ENCODE results near the gene FLRT2.

The FLRT2 gene

DNA sequence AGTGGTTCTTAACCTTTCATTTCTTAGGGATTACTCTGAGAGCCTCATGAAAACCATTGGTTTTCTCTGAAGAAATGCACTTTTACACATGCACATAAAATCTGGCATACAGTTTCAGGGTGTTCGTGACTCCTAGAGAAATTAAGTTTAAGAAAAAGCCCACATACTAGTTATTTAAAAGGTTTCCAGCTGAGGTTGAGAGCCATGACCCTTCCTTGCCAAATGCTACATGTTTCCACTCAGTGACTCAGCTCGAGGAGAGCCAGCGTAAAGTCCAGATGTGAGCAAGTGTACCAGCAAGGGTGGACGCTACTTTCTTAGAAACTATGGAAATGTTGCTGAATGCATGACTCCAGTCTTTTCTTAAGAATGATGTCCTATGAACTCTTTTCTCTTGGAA lies 42.7 kb upstream of the FLRT2 start:
- no peak for ATAC-seq (ENCODE audit: low read depth)
- Histone ChIP-seq H3K9me3 (ENCODE audit: severe bottlenecking) (no peaks in the 10 kb centered on the region), H3K27me3 (ENCODE audit: insufficient read depth, poor library complexity, severe bottlenecking) (no peaks in the 10 kb centered on the region), H3K4me1 (ENCODE audit: insufficient read depth, poor library complexity, severe bottlenecking) (no peaks in the 10 kb centered on the region), H3K36me3 (ENCODE audit: low read depth) (no peaks in the 10 kb centered on the region), H3K27ac (ENCODE audit: poor library complexity, severe bottlenecking) (no peak overlapping the region), H3K4me3 (ENCODE audit: severe bottlenecking) (no peak overlapping the region)
- DNase-seq (ENCODE audit: low spot score) = no peak
- TF ChIP-seq, protein P1, sequence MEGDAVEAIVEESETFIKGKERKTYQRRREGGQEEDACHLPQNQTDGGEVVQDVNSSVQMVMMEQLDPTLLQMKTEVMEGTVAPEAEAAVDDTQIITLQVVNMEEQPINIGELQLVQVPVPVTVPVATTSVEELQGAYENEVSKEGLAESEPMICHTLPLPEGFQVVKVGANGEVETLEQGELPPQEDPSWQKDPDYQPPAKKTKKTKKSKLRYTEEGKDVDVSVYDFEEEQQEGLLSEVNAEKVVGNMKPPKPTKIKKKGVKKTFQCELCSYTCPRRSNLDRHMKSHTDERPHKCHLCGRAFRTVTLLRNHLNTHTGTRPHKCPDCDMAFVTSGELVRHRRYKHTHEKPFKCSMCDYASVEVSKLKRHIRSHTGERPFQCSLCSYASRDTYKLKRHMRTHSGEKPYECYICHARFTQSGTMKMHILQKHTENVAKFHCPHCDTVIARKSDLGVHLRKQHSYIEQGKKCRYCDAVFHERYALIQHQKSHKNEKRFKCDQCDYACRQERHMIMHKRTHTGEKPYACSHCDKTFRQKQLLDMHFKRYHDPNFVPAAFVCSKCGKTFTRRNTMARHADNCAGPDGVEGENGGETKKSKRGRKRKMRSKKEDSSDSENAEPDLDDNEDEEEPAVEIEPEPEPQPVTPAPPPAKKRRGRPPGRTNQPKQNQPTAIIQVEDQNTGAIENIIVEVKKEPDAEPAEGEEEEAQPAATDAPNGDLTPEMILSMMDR (IDR thresholded peaks at IDR 0.05; ENCODE audit: poor library complexity, severe bottlenecking) = no peak

DNA sequence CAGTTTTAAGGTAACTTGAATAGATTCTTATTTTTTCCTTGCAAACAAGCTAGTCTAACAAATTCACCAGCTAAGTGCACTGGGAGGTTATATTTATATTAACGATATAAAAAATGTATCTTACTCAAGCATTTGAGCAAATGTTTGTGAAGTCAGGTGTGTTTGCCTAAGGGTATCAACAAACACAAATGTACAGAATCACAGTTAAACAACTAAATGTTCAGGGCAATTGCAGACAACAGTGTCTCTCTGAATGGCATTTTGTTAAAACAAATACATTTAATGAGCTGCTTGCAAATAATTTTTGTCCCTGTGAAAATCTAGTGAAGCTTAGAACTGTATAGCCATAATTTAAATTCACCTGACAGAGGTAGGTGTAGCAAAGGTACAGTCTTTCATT lies 28.2 kb upstream of the FLRT2 start:
- no peaks in the 10 kb centered on the region for H3K27me3 ChIP-seq (ENCODE audit: insufficient read depth, poor library complexity, severe bottlenecking)
- no peak overlapping the region for H3K27ac ChIP-seq (ENCODE audit: poor library complexity, severe bottlenecking)
- H3K9me3 ChIP-seq (ENCODE audit: severe bottlenecking) = no peaks in the 10 kb centered on the region
- no peaks in the 10 kb centered on the region for H3K4me1 ChIP-seq (ENCODE audit: insufficient read depth, poor library complexity, severe bottlenecking)
- no peaks in the 10 kb centered on the region for H3K36me3 ChIP-seq (ENCODE audit: low read depth)
- no peak for ATAC-seq (ENCODE audit: low read depth)
- no peak for DNase-seq (ENCODE audit: low spot score)
- TF ChIP-seq, protein P1 (IDR thresholded peaks at IDR 0.05; ENCODE audit: poor library complexity, severe bottlenecking) = no peak
- no peak overlapping the region for H3K4me3 ChIP-seq (ENCODE audit: severe bottlenecking)

DNA sequence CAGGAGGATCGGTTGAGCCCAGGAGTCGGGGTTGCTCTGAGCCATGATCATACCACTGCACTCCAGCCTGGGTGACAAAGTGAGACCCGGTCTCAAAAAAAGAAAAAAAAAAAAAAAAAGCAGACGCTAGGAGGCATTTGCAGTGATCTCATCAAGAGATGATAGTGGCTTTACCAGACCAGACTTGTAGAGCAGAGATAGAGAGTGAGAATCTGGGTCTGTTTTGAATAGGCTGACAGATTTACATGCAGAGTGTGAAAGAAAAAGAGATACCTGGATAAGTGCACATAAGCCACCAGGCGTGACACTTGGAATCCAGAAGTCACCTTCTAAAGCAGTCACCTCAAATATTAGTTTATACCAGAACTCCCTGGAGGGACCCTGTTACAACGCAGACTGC lies 21.1 kb upstream of the FLRT2 start:
- no peak overlapping the region for H3K4me3 ChIP-seq (ENCODE audit: severe bottlenecking)
- no peak overlapping the region for H3K27ac ChIP-seq (ENCODE audit: poor library complexity, severe bottlenecking)
- no peaks in the 10 kb centered on the region for H3K4me1 ChIP-seq (ENCODE audit: insufficient read depth, poor library complexity, severe bottlenecking)
- no peak for DNase-seq (ENCODE audit: low spot score)
- no peaks in the 10 kb centered on the region for H3K36me3 ChIP-seq (ENCODE audit: low read depth)
- ATAC-seq (ENCODE audit: low read depth) = no peak
- no peaks in the 10 kb centered on the region for H3K9me3 ChIP-seq (ENCODE audit: severe bottlenecking)
- H3K27me3 ChIP-seq (ENCODE audit: insufficient read depth, poor library complexity, severe bottlenecking) = no peaks in the 10 kb centered on the region
- TF ChIP-seq, protein P1 (IDR thresholded peaks at IDR 0.05; ENCODE audit: poor library complexity, severe bottlenecking) = no peak

DNA sequence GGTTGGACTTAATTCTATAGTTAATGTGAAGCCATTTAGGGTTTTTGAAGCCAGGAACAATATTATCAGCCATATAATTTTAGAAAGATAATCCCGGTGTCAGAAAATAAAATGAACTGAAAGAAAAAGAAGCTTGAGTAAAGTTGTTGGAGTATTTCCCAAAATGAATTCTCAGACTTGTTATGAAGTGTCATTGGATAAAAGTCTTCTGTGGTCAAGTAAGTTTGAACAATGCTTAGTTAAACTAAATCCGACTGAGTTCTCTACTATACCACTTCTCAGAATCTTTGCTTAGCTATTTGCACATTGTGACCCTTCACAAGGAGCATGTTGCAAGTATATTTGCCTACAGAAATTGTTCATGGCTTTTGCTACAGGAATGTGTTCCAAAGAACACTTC lies 17.5 kb upstream of the FLRT2 start:
- TF ChIP-seq, protein P1 (IDR thresholded peaks at IDR 0.05; ENCODE audit: poor library complexity, severe bottlenecking) = no peak
- Histone ChIP-seq H3K4me1 (ENCODE audit: insufficient read depth, poor library complexity, severe bottlenecking) (peaks cover 15% of the 10 kb centered on the region), H3K27me3 (ENCODE audit: insufficient read depth, poor library complexity, severe bottlenecking) (no peaks in the 10 kb centered on the region), H3K36me3 (ENCODE audit: low read depth) (no peaks in the 10 kb centered on the region), H3K4me3 (ENCODE audit: severe bottlenecking) (no peak overlapping the region), H3K9me3 (ENCODE audit: severe bottlenecking) (no peaks in the 10 kb centered on the region), H3K27ac (ENCODE audit: poor library complexity, severe bottlenecking) (no peak overlapping the region)
- ATAC-seq (ENCODE audit: low read depth) (no peak), DNase-seq (ENCODE audit: low spot score) (no peak)

DNA sequence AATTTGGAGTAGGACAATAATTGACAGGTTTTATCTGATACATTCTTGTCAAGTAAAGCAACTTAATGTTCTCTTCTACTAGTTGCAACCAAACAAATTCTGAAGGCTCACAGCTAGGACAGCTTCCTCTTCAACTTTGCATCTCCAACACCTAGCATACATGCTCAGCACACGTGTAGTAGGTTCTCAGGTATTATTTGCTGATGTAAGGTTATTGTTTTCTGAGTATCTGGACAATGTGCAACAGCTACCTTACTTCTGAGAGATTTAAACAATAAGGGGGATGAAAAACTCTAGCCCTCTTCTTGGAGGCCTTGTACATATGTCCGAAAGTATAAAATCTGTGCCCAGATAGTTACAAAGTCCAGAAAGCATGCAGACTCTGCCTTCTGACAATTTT lies 15.5 kb upstream of the FLRT2 start:
- Histone ChIP-seq H3K4me3 (ENCODE audit: severe bottlenecking) (no peak overlapping the region), H3K4me1 (ENCODE audit: insufficient read depth, poor library complexity, severe bottlenecking) (peaks cover 19% of the 10 kb centered on the region), H3K9me3 (ENCODE audit: severe bottlenecking) (no peaks in the 10 kb centered on the region), H3K36me3 (ENCODE audit: low read depth) (no peaks in the 10 kb centered on the region), H3K27me3 (ENCODE audit: insufficient read depth, poor library complexity, severe bottlenecking) (no peaks in the 10 kb centered on the region), H3K27ac (ENCODE audit: poor library complexity, severe bottlenecking) (no peak overlapping the region)
- ATAC-seq (ENCODE audit: low read depth) (no peak), DNase-seq (ENCODE audit: low spot score) (no peak)
- TF ChIP-seq, protein P1 (IDR thresholded peaks at IDR 0.05; ENCODE audit: poor library complexity, severe bottlenecking) = no peak
